ENCODE data around the gene UCP2.

The UCP2 gene

DNA sequence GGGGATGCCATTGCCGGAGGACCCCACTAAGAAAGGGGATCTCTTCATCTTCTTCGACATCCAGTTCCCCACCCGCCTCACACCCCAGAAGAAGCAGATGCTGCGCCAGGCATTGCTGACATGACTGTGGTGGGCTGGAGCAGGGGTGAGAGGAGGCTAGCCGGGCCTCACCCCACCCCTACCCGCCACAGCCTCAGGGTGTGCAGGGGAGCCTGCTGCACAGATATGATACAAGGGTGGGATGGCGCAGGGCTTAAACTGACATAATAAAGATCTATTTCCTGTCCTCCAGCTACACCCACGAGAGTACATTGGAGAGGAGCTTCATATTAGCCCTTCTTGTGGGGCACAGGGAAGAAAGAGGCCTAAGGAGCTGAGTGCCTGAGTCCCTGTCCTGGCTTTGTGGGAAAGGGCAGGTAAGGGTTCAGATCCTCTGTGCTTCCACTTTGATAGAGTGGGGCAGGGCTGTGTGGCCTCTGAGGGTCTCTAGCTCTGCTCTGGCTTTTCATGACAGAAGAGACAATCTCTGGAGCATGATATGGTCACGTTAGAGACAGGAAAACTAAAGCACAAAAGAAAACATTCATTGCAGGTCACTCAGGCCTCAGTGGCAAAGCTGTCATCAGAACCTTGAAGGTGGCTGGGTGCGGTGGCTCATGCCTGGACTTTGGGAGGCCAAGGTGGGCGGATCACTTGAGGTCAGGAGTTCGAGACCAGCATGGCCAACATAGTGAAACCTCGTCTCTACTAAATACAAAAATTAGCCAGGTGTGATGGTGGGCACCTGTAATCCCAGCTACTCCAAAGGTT is 12.4 kb downstream of the UCP2 start:
- Histone ChIP-seq H3K4me1 (ENCODE audit: control insufficient read depth, insufficient read depth, low read length) (no peaks in the 10 kb centered on the region), H3K9ac (ENCODE audit: low read length) (no peak overlapping the region), H3K36me3 (ENCODE audit: control insufficient read depth, insufficient read depth, low read length) (peaks cover 7% of the 10 kb centered on the region), H3K27ac (ENCODE audit: low read depth, low read length) (no peak overlapping the region), H3K4me3 (ENCODE audit: low read length) (no peak overlapping the region), H3K27me3 (ENCODE audit: control insufficient read depth, insufficient read depth, low read length) (no peaks in the 10 kb centered on the region)

DNA sequence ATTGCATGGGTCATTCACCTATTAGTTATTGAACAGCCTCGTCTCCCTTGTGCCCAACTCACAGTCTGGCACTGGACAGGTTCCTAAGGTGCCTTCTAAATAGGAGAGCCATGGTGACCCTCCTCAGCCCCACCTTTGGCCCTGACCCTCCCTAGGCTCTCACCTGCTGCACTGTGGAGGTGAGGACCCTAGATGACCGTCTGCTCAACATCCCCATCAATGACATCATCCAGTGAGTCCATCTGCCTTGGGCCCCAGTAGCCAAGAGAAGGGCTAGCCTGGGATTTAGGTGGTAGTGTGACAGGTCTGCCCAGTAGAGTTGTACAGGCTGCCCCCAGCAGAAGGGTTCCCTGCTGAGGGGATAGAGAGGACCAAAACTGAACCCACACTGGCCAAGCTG is 13.6 kb downstream of the UCP2 start:
- Histone ChIP-seq H3K27ac (ENCODE audit: low read depth, low read length) (no peak overlapping the region), H3K9ac (ENCODE audit: low read length) (no peak overlapping the region), H3K36me3 (ENCODE audit: control insufficient read depth, insufficient read depth, low read length) (no peaks in the 10 kb centered on the region)

DNA sequence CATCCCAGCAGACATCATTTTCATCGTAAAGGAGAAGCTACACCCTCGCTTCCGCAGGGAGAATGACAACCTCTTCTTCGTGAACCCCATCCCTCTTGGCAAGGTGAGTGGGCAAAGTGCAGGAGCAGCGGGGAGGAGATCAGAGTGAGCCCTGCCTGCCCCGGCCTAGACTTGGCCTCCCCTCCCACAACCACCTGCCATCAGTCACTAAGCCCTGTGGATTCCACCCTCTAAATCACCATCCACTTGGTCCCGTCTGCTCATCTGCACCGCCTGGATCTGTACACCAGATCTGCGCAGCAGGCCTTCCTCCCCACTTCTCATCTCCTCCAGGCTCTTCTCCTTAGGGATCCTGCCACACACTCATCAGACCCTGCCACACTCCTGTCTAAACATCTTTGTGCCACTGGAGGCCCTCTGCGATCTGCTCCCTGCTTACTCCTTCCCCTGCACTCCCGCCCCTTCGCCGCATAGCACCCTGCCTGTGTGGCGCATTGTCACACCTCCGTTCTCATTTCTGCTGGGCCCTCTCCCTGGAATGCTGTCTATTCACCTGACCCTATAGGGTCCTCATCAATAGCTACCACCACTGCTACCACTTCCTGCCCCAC is 14.2 kb downstream of the UCP2 start:
- Histone ChIP-seq H3K4me1 (ENCODE audit: control insufficient read depth, insufficient read depth, low read length) (no peaks in the 10 kb centered on the region), H3K36me3 (ENCODE audit: control insufficient read depth, insufficient read depth, low read length) (no peaks in the 10 kb centered on the region), H3K9ac (ENCODE audit: low read length) (no peak overlapping the region), H3K27ac (ENCODE audit: low read depth, low read length) (no peak overlapping the region), H3K27me3 (ENCODE audit: control insufficient read depth, insufficient read depth, low read length) (no peaks in the 10 kb centered on the region), H3K4me3 (ENCODE audit: low read length) (no peak overlapping the region)

More for the DNA sequence above, 13.6 kb downstream of the UCP2 start:
- Histone ChIP-seq H3K4me3 (ENCODE audit: low read length) (no peak overlapping the region), H3K27me3 (ENCODE audit: control insufficient read depth, insufficient read depth, low read length) (no peaks in the 10 kb centered on the region), H3K4me1 (ENCODE audit: control insufficient read depth, insufficient read depth, low read length) (no peaks in the 10 kb centered on the region)

DNA sequence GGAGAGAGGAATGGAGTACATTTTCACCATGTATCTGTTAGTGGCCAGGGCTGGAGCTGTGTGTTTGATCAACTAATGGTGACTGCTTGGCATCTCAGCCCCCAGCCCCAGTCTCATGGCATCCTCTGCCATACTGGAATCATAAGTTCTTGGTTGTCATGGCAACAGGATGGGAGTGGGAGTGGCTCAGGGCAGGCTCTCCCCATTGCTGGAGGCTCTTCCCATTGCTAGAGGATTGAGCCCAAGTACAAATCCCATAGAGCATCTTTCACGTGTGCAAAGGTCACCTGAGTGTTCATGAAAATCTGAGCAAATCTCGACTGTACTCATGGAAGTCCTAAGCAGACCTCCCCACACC is 16.9 kb downstream of the UCP2 start:
- Histone ChIP-seq H3K4me3 (ENCODE audit: low read length) (no peak overlapping the region), H3K27ac (ENCODE audit: low read depth, low read length) (no peak overlapping the region), H3K27me3 (ENCODE audit: control insufficient read depth, insufficient read depth, low read length) (peaks cover 2% of the 10 kb centered on the region), H3K36me3 (ENCODE audit: control insufficient read depth, insufficient read depth, low read length) (no peaks in the 10 kb centered on the region), H3K9ac (ENCODE audit: low read length) (no peak overlapping the region), H3K4me1 (ENCODE audit: control insufficient read depth, insufficient read depth, low read length) (no peaks in the 10 kb centered on the region)

DNA sequence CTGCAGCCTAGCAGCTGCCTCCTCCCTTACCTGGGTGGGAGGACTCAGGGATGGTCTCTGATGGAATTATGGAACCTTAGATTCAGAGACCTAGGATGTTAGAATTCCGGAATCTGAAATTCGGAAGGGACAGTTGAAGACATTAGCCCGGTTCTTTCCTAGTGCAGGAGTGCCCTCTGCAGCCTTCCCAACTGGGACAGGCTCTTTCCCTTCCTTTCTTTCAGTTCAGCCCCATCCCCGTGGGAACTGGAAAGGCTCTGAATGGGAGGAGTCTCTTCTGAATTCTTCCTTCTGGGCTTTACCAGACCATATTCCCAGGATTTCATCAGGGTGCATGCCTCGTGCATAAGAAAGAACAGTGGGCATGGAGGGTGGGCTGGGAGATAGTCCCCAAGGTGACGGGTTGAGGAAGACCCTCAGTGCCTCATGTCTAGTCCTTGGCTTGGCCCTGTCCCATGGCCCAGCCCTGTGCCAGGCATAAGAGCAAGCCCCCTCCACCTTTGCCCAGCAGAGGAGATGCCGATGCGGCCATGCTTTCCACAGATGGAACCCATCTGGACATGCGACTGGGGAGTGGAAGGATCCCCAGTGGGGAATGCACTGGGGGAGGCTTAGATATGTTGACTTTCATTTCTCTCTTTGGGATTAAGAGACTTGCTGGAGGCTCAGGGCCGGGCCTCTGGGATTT is 17.4 kb downstream of the UCP2 start:
- H3K36me3 ChIP-seq (ENCODE audit: control insufficient read depth, insufficient read depth, low read length) = no peaks in the 10 kb centered on the region
- H3K9ac ChIP-seq (ENCODE audit: low read length) = no peak overlapping the region
- H3K27ac ChIP-seq (ENCODE audit: low read depth, low read length) = no peak overlapping the region
- H3K4me1 ChIP-seq (ENCODE audit: control insufficient read depth, insufficient read depth, low read length) = no peaks in the 10 kb centered on the region
- peaks cover 2% of the 10 kb centered on the region for H3K27me3 ChIP-seq (ENCODE audit: control insufficient read depth, insufficient read depth, low read length)
- no peak overlapping the region for H3K4me3 ChIP-seq (ENCODE audit: low read length)

DNA sequence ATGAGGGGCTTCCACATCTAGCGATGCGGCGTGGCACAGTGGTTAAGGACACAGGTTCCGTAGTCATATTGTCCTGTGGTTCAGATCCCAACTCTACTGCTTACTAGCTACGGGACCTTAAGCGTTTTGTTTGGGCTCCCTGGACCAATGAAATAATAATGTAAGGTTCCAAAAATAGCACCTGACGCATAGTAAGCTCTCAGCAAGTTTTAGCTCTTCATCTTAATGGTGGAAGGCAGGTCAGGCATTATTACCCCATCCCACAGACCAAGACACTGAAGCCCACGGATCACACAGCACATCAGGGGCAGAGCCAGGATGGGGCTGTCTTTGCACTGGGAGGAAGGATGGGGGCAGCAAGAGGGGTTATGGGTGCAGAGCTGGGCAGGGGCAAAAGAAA is 18.8 kb downstream of the UCP2 start:
- no peak overlapping the region for H3K27ac ChIP-seq (ENCODE audit: low read depth, low read length)
- H3K36me3 ChIP-seq (ENCODE audit: control insufficient read depth, insufficient read depth, low read length) = no peaks in the 10 kb centered on the region
- H3K27me3 ChIP-seq (ENCODE audit: control insufficient read depth, insufficient read depth, low read length) = peaks cover 2% of the 10 kb centered on the region
- no peak overlapping the region for H3K4me3 ChIP-seq (ENCODE audit: low read length)
- no peaks in the 10 kb centered on the region for H3K4me1 ChIP-seq (ENCODE audit: control insufficient read depth, insufficient read depth, low read length)
- H3K9ac ChIP-seq (ENCODE audit: low read length) = no peak overlapping the region

DNA sequence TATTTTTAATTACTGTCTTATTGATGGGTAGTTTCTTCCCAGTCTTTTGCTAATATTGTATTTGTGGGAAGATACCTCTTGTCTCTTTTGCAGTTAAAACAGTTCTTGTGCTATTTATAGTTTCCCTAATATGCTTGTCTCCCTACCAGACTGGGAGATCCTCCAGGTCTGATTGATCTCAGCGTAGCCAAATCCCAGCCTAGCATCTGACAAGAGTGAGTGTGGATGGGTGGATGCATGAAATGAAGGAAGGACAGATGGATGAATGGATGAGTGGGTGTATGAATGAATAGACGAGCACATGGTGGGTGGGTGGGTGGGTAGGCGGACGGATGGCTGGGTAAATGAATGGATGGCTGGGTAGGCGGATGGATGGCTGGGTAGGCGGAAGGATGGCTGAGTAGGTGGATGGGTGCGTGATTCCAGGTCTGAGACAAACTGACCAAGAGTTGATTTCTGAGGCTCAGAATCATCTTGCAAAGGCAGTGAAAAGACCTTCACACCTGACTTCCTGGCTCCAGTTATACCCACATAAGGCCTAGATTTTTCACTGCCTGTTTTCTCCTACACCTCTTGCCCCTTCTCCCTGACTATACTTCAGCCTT is 20.4 kb downstream of the UCP2 start:
- Histone ChIP-seq H3K9ac (ENCODE audit: low read length) (no peak overlapping the region), H3K27ac (ENCODE audit: low read depth, low read length) (no peak overlapping the region), H3K36me3 (ENCODE audit: control insufficient read depth, insufficient read depth, low read length) (no peaks in the 10 kb centered on the region), H3K4me1 (ENCODE audit: control insufficient read depth, insufficient read depth, low read length) (no peaks in the 10 kb centered on the region), H3K27me3 (ENCODE audit: control insufficient read depth, insufficient read depth, low read length) (peaks cover 2% of the 10 kb centered on the region), H3K4me3 (ENCODE audit: low read length) (no peak overlapping the region)

DNA sequence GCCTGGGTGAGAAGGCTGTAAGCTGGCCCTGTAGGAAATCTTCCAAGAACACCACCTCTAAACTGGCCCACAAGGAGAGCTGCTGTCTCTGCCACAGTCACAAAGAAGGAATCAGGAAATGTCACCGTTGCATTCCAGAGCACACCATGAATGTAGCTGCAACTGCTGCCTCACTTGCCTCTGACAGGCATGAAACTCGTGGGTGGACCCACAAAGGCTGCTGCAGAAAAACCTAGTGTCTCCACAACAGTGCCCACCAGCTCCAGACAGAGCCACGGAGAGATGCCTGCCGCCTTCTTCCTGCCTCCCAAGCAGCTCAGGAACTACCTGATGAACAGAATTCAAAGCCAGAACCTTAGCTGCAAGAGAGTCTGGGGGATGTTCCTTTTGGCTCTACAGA is 21.3 kb downstream of the UCP2 start:
- H3K27ac ChIP-seq (ENCODE audit: low read depth, low read length) = no peak overlapping the region
- H3K27me3 ChIP-seq (ENCODE audit: control insufficient read depth, insufficient read depth, low read length) = peaks cover 2% of the 10 kb centered on the region
- H3K36me3 ChIP-seq (ENCODE audit: control insufficient read depth, insufficient read depth, low read length) = no peaks in the 10 kb centered on the region
- no peaks in the 10 kb centered on the region for H3K4me1 ChIP-seq (ENCODE audit: control insufficient read depth, insufficient read depth, low read length)
- no peak overlapping the region for H3K4me3 ChIP-seq (ENCODE audit: low read length)
- H3K9ac ChIP-seq (ENCODE audit: low read length) = no peak overlapping the region

DNA sequence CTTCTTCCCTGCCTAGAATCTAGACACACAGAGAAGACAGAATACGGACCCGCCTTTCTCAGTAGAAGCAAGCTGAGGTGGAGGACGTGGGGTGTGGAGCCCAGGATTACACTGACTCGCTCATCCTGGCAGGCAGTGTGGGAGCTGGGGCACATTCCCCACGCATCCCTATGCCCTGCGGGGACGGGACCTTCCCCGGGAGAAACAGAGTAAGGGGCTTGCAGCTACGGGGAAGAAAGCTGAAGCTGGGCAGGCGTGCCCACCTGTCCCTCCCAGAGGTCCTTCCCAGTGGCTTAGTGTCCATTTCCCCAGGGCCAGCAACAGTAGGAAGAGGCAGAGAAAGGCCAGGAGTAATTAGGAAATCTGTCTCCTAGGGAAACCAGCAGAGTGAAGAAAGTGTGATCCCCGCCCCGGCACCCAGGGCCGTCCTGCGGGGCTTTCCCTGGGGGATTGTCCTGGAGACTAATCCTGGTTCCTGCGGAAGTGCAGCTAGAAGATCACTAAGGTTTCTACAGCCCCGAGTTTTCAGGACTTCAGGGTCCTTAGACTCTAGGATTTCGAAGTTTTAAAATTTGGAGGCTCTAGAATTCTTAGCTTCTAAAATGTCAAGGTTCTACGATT is 24.0 kb downstream of the UCP2 start:
- Histone ChIP-seq H3K9ac (ENCODE audit: low read length) (no peak overlapping the region), H3K27ac (ENCODE audit: low read depth, low read length) (no peak overlapping the region), H3K36me3 (ENCODE audit: control insufficient read depth, insufficient read depth, low read length) (no peaks in the 10 kb centered on the region), H3K4me1 (ENCODE audit: control insufficient read depth, insufficient read depth, low read length) (no peaks in the 10 kb centered on the region), H3K4me3 (ENCODE audit: low read length) (no peak overlapping the region), H3K27me3 (ENCODE audit: control insufficient read depth, insufficient read depth, low read length) (peaks cover 2% of the 10 kb centered on the region)

DNA sequence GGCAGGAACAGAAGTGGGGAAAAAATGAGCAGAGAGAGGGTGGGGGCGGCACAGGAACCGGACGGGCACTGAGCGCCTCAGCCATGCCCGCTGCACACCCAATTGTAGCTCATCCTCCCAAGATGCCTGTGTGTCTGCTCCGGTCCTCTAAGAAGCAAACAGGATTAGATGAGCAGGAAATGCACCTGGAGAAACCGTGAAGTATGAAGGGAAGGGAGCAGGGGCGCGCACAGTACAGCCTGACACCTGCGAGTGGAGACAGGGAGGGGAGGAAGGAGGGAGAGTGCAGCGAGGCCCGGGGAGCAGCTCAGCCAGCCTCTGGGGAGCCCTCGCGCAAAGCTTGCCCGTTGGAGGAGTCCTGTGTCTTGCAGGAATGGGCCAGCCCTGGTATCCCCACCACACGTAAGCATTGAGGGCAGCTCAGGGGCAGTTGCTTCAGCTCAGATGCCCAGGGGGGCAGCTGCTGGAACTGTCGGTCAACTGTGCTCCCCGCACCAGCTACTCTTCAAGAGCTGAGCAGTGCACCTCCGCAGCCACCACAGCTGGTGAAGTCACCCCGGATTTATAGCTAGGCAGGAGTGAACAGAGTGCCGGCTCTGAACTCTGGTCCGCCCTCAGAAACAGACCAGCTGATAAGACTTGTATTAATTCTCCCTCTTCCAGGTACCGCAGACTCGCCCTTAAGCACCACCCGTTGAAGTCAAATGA is 24.8 kb downstream of the UCP2 start:
- H3K9ac ChIP-seq (ENCODE audit: low read length) = no peak overlapping the region
- no peak overlapping the region for H3K4me3 ChIP-seq (ENCODE audit: low read length)
- no peaks in the 10 kb centered on the region for H3K36me3 ChIP-seq (ENCODE audit: control insufficient read depth, insufficient read depth, low read length)
- H3K4me1 ChIP-seq (ENCODE audit: control insufficient read depth, insufficient read depth, low read length) = no peaks in the 10 kb centered on the region
- H3K27me3 ChIP-seq (ENCODE audit: control insufficient read depth, insufficient read depth, low read length) = peaks cover 2% of the 10 kb centered on the region
- no peak overlapping the region for H3K27ac ChIP-seq (ENCODE audit: low read depth, low read length)

DNA sequence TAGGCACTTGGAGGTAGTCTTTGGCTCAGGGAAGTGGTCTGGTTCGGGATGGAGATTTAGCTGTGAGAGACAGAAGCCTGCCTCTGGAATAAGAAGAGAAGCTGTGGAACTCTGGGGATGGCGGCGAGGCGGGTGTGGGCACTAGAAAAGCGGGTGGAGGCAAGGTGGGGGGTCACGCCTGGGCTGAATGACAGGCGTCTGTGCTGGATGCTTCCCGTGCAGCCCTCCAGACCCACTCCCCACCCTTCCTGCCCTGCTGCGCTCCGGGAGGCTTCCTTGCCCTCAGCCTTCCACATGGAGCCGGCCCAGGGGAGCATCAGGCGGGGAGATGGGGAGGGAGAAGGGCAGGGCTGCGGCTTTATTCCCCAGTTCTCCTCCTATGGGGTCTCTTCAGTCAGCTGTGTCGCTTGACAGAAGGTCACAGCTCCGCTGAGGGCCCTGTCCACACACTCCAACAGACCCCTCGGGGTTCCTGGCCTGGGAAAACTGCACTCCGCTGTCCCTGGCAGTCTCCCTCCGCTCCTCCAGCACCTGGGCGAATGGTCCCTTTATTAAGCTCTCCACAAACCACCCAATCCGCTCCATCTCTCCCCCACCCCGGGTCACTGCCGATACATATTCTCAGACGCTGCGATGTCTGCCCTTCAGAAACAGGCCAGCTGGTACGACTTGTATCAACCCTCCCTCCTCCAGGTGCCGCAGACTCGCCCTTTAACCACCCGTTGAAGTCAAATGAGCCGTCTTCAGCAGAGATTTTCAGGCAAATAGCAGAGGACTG is 25.6 kb downstream of the UCP2 start:
- no peaks in the 10 kb centered on the region for H3K4me1 ChIP-seq (ENCODE audit: control insufficient read depth, insufficient read depth, low read length)
- H3K27ac ChIP-seq (ENCODE audit: low read depth, low read length) = no peak overlapping the region
- H3K36me3 ChIP-seq (ENCODE audit: control insufficient read depth, insufficient read depth, low read length) = no peaks in the 10 kb centered on the region
- no peak overlapping the region for H3K9ac ChIP-seq (ENCODE audit: low read length)
- H3K27me3 ChIP-seq (ENCODE audit: control insufficient read depth, insufficient read depth, low read length) = peaks cover 2% of the 10 kb centered on the region
- H3K4me3 ChIP-seq (ENCODE audit: low read length) = no peak overlapping the region

Data from rectal smooth muscle tissue (tissue), 1 donor.